NCI-H1105 (cell line): Measurements from ENCODE around the gene LIM2.
"Not testable (repeated sequence)": the region's sequence is repeated elsewhere in the genome, so short reads cannot be mapped to it uniquely, and the experiment has no call there.

Source experiments
- DNase-seq: peaks from one replicate; lab custom pipeline; 2025; lab: John Stamatoyannopoulos, UW

LIM2 gene

GRCh38 chr19:51387924-51388389 is at the start of gene LIM2:
LIM2 (minus strand) TSS chr19:51387974; CDS start chr19:51387443, 531 bp downstream.
- no peak for DNase-seq

GRCh38 chr19:51434456-51434855 is 46.7 kb upstream of the LIM2 start:
- DNase-seq: no peak

- no peak for DNase-seq
These were observed 45.3 kb upstream of the LIM2 start for GRCh38 chr19:51433043-51433442.

GRCh38 chr19:51431124-51431523 is 43.4 kb upstream of the LIM2 start:
- no peak for DNase-seq

- no peak for DNase-seq
These were observed 42.4 kb upstream of the LIM2 start for GRCh38 chr19:51430221-51430620.

GRCh38 chr19:51427201-51427600 is 39.4 kb upstream of the LIM2 start:
- DNase-seq: no peak

GRCh38 chr19:51422053-51422448 is 34.3 kb upstream of the LIM2 start:
- DNase-seq: no peak

- DNase-seq: no peak
These were observed 33.7 kb upstream of the LIM2 start for GRCh38 chr19:51421229-51422052.

- not testable (repeated sequence) for DNase-seq
These were observed 32.7 kb upstream of the LIM2 start for GRCh38 chr19:51420511-51420910.

GRCh38 chr19:51418707-51419106 is 30.9 kb upstream of the LIM2 start:
- DNase-seq: no peak

GRCh38 chr19:51417810-51418157 is 30.0 kb upstream of the LIM2 start:
- no peak for DNase-seq

- no peak for DNase-seq
These were observed 29.5 kb upstream of the LIM2 start, which contains the start of gene SIGLEC10 for GRCh38 chr19:51417107-51417809. SIGLEC10 (minus strand) TSS chr19:51417642; CDS start chr19:51417581, 61 bp downstream.

GRCh38 chr19:51416422-51416821 is 28.6 kb upstream of the LIM2 start:
- not testable (repeated sequence) for DNase-seq

- DNase-seq: no peak
These were observed 27.4 kb upstream of the LIM2 start for GRCh38 chr19:51415187-51415586.

- no peak for DNase-seq
These were observed 23.4 kb upstream of the LIM2 start for GRCh38 chr19:51410950-51411748.

- no peak for DNase-seq
These were observed 19.8 kb upstream of the LIM2 start for GRCh38 chr19:51407511-51408131.

- DNase-seq: no peak
These were observed 14.3 kb upstream of the LIM2 start for GRCh38 chr19:51402117-51402516.

GRCh38 chr19:51399936-51400335 is 12.2 kb upstream of the LIM2 start:
- not testable (repeated sequence) for DNase-seq

GRCh38 chr19:51399231-51399630 is 11.5 kb upstream of the LIM2 start:
- DNase-seq: no peak

GRCh38 chr19:51398096-51398704 is 10.4 kb upstream of the LIM2 start:
- no peak for DNase-seq

GRCh38 chr19:51397453-51397852 is 9.7 kb upstream of the LIM2 start:
- DNase-seq: not testable (repeated sequence)
